GM13976 (cell line): Measurements from ENCODE around the gene PLEKHH2.

Experiments used
- DNase-seq: peaks from one replicate; pipeline ENCODE4 v3.0.0; 2012; ENCODE audit warnings: low spot score
- in situ Hi-C: fragments of 300-500 bp; cut with MboI; formaldehyde crosslinking; loops from one replicate; pipeline ENCODE4 v1.12.0; 2022; ENCODE audit warnings: low sequenced_read_pairs, mixed read lengths, inconsistent platforms; ENCODE audit not compliant: unreplicated experiment
- TF ChIP-seq, protein P1 (sequence below): IDR thresholded peaks from 2 replicates; pipeline ENCODE4 v1.5.1; 2012; ENCODE audit warnings: borderline replicate concordance, mild to moderate bottlenecking; ENCODE audit not compliant: insufficient read depth; ENCODE audit errors: extremely low read depth, missing control alignments, control extremely low read depth

Gene PLEKHH2

DNA sequence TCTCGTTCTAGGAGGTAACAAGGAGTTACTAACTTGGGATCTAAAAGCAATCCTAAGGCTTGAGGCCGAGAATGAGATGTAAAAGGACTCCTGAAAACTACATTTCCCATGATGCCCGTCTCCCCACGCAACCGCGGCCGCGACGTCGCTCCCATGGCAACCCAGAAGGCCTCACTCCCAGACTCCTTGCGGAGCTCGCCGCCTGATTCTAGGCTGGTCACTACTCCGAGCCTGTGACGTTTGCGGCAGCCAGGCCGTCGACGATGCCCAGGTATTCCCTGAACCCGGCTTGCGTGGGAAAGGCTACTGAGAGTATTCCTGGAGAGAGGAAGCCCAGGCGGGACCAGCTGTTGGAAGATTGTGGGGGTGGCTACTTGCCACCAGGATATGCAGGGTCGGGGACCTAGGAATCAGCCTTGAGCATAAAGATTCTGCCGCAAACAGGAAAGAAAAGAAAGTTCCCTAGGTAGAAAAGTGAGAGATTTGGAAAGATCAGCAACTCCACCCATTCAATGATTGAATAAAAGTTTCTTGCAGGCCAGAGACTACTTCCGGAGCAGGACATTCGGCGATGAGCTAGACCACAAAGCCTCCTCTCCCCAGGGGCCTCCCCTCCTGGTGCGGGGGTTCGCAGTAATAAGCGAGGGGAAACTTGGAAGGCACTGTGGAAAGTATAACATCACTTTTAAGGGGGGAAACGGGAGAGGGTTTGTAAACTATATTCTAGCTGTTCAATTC is 137.0 kb downstream of the PLEKHH2 start, which contains the start of gene DYNC2LI1:
Gene DYNC2LI1, plus strand, starts transcription at position 164 of the 738 bp plus-strand sequence. Its CDS starts 100 bp downstream, at position 264.
- TF ChIP-seq, protein P1, sequence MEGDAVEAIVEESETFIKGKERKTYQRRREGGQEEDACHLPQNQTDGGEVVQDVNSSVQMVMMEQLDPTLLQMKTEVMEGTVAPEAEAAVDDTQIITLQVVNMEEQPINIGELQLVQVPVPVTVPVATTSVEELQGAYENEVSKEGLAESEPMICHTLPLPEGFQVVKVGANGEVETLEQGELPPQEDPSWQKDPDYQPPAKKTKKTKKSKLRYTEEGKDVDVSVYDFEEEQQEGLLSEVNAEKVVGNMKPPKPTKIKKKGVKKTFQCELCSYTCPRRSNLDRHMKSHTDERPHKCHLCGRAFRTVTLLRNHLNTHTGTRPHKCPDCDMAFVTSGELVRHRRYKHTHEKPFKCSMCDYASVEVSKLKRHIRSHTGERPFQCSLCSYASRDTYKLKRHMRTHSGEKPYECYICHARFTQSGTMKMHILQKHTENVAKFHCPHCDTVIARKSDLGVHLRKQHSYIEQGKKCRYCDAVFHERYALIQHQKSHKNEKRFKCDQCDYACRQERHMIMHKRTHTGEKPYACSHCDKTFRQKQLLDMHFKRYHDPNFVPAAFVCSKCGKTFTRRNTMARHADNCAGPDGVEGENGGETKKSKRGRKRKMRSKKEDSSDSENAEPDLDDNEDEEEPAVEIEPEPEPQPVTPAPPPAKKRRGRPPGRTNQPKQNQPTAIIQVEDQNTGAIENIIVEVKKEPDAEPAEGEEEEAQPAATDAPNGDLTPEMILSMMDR, result no peak
- in situ Hi-C loops, result no loop called here
- peak; percentile 90 for DNase-seq

DNA sequence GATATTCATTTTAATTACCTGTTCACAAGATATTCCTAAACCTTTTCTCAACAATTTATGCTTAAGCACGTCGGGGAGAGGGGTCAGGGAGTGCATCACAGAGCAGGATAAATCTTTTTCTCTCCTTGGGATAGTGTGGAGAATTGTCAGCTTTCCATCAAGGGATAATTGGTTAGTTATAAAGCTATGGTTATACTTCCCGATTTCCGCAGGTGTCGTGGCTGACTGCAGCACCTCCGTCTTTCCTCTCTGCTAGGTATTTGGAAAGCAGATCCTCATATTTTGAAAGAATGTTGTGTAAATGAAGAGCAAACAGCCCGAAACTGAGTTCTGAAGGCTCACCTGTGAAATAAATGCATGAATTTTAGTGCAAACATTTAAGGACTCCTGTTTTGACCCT is 137.6 kb downstream of the PLEKHH2 start:
- in situ Hi-C loops, result no loop called here
- TF ChIP-seq, protein P1, result no peak
- no peak for DNase-seq

DNA sequence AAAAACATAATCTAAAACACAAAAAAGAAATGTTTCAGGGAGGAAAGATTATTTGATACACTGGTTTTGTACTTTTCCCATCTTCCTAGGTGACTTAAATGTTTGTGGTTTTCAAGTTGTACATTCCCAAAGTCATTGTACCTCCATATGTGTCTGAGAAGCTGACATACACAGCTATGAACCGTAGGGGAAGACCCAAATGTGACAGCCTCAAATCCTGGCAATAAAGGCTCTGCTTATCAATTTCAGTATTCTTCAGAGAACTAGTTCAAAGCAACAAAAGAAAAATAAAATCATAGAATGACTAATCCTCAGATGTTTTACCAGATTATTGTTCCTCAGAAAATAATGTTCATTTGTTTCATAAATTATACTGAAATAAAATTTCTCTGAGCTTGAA is 139.3 kb downstream of the PLEKHH2 start:
- in situ Hi-C loops, result no loop called here
- TF ChIP-seq, protein P1, result no peak
- no peak for DNase-seq

DNA sequence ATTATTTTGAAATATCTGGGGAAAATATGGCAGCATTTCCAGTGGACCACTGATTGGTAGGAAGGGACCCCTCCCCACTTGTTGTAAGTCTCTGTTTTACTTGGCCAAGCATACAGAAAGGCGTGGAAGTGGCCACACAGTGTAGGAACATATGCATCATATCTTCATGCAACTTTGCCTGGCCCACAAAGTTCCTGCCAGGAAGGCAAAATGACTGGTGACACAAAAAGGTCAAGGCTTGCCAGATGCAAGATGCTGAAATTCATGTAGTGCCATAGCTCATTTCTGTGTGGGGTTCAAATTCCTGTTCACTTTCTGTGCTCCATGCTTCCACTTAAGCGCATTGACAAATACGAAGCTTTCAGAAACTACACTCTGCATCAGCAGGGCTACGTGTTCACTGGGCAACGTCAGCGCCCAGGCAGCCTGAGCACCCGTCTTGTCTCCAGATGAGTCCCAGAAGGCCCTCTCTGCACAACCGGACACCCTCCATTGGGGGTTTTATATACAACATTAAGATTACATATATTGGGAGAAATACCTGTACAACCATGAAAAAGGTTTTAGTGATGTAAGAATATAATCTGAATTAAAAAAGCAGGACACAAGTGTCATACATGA is 140.4 kb downstream of the PLEKHH2 start:
- TF ChIP-seq, protein P1, result no peak
- in situ Hi-C loops, result no loop called here
- DNase-seq, result no peak

DNA sequence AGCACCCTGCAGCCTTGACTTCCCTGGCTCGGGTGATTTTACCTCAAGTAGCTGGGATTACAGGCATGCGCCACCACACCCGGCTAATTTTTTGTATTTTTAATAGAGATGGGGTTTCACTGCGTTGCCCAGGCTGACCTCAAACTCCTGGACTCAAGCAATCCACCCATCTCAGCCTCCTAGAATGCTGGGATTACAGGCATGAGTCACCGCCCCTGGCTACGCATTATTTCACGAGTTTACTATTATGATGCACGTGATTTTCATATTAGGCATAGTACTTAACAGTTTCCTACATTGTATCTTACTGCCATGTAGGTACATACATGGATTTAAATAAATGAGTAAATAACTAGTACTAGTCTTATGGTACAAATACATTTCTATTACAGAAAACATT is 141.2 kb downstream of the PLEKHH2 start:
- DNase-seq, result no peak
- TF ChIP-seq, protein P1, result no peak
- in situ Hi-C loops, result no loop called here

DNA sequence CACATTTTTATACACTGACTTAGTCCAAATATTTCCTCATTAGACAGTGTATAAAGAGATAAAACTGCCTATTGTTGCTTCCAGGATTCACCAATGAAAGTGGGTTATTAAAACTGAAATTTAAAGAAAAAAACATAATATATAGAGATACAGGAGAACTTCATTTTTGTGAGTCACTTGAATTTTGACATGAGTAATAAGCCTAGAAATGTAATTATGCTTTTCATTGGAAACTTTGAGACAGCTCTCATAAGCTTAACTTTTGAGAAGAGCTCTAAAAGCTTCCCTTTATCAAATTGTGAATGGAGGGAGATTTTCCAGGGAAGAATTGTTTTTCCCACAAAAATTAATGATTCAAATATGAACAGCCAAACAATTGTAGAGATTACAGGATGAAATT is 150.8 kb downstream of the PLEKHH2 start:
- TF ChIP-seq, protein P1, result no peak
- no peak for DNase-seq
- in situ Hi-C loops, result no loop called here
